GM12872 (cell line): ENCODE measurements around the gene TMEM63A.

ENCODE experiments used
- TF ChIP-seq, protein P1 (sequence below): IDR thresholded peaks from 3 replicates; pipeline ENCODE4 v1.5.1; 2011; ENCODE audit warnings: low read depth, mild to moderate bottlenecking, low read length, moderate library complexity; ENCODE audit not compliant: insufficient read depth

TMEM63A gene

DNA sequence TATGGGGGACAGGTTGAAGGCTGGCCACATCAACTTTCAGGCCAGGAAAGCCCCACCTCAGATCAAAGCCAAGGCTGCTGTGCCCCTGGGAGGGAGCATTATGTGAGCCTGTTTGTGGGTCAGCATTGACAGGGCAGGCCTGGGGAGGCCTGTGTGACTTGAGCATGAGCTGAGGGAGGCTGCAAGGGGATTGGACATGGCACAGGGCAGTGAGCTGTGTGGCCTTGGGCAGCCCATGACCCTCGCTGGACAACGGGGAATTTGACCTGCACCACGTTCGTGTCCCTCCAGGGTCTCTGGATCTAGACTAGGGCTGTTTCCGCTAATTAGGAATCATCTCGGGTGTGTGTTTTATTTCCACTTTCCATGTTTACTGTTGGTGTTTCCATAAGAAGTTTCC lies 24.3 kb upstream of the TMEM63A start:
- TF ChIP-seq, protein P1, sequence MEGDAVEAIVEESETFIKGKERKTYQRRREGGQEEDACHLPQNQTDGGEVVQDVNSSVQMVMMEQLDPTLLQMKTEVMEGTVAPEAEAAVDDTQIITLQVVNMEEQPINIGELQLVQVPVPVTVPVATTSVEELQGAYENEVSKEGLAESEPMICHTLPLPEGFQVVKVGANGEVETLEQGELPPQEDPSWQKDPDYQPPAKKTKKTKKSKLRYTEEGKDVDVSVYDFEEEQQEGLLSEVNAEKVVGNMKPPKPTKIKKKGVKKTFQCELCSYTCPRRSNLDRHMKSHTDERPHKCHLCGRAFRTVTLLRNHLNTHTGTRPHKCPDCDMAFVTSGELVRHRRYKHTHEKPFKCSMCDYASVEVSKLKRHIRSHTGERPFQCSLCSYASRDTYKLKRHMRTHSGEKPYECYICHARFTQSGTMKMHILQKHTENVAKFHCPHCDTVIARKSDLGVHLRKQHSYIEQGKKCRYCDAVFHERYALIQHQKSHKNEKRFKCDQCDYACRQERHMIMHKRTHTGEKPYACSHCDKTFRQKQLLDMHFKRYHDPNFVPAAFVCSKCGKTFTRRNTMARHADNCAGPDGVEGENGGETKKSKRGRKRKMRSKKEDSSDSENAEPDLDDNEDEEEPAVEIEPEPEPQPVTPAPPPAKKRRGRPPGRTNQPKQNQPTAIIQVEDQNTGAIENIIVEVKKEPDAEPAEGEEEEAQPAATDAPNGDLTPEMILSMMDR, result no peak

DNA sequence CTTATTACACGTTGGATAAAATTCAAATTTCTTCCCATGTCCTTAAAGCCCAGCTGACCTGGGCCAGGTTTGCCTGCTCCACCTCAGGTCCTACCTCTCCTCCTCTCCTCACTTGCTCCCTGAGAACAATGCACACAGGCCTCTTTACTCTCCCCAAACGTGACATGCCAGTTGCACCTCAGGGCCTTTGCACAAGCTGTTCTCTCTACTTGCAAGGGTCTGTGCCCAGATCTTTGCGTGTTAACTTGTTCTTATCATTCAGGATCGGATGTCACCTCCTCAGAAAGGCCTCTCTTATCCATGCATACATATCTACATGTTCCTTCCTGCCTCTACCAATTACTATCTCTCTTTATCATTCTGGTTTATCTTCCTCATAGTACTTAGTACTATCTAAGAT lies 21.4 kb upstream of the TMEM63A start:
- TF ChIP-seq, protein P1, result no peak

DNA sequence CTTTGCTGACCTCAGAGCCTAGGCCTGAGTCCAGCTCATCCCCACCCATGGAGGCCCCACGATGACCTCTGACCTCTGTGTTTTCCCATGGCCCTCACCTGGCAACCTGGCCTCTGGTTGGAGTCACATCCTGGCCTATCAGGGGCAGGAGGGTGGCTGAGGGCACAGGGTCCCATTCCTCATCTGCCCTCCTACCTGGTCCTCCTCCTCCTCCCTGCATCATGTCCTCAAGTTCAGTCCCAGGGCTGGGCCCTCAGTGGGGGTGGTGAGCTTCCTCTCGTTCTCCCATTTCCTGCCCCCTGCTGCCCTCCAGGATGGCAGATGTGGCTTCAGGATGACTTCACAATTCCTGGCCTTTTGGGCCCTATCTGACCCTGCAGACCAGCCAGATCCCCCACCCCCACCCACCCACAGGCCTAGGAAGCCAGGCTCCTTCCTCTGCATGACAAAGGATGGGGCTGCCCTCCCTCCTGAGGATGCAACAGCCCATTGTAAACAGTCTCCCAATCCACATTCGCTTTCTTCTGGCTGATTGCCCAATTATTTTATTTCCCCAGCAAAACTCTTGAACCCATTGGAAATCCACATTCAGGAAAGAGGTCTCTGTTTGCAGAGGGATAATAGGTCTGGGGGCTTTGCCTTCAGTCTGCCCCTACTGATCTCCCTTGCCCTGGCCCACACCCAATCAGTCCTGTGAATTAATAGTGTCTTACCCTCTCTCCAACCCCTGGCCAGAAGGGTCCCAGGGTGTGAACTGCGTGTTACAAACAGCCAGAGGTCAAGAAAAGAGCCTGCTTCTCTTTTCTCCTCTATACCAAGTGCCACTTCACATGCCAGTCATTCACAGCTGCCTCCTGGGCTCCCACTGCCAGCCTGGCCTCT lies 17.1 kb upstream of the TMEM63A start:
- TF ChIP-seq, protein P1, result no peak

DNA sequence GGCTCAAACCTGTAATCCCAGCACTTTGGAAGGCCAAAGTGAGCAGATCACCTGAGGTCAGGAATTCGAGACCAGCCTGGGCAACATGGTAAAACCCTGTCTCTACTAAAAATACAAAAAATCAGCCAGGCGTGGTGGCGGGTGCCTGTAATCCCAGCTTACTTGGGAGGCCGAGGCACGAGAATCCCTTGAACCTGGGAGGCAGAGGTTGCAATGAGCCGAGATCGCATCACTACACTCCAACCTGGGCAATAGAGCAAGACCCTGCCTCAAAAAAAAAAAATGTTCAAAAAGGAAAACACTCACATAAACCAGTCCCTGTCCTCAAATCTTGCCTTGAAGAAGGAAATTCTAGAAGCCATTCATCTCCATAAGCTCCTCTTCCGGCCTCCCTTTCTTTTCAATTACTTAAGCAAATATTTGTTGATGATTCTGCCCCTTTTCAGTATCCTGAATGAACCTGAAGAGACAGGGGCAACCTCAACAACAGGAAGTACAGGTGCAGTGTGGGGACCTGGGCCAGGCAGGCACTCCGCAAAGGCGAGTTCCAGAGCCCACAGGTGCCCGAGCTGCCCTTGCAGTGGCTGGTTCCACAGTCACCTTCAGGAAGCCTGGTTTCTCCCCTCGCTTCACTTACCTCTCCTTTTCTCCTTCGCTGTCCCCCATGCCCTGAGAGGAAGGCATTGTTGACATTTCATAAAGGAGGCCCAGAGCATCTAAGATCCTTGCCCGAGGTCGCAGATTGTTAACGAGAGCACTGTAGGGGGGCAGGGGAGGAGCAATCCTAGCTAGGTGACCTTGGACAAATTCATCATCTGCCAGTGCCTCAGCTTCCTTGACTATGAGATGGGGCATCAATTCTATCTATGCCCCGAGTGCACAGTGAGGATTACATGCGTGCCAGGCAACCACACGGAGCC lies 15.7 kb upstream of the TMEM63A start:
- TF ChIP-seq, protein P1, result no peak

DNA sequence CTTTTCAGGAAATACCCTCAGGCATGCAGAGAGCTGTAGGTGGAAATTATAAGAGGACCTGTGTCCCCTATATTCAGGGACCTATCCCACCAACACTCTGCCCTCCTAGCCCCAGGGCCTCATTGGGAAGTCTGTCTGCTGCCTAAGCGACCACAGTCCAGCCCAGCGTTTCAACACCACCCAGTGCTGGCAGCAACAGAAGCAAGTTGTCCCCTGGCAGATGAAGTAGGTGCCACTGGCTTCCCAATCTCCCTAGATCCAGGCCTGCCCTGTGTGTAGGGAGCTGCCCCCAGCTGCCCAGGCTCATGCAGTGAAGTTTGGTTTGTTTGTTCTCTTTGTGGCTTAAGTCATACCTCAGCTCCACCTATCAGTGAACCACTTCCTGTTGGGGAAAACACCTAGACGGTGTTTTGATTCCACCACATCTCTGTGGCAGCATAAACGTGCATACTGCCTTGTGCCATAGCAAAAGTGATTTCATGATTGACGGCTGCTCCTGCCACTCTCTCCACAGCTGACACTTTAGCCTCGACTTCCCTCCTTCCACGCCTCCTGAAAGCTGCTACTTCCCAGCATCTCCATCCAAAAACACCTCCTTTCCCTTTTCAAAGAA lies 14.9 kb upstream of the TMEM63A start:
- TF ChIP-seq, protein P1, result no peak

DNA sequence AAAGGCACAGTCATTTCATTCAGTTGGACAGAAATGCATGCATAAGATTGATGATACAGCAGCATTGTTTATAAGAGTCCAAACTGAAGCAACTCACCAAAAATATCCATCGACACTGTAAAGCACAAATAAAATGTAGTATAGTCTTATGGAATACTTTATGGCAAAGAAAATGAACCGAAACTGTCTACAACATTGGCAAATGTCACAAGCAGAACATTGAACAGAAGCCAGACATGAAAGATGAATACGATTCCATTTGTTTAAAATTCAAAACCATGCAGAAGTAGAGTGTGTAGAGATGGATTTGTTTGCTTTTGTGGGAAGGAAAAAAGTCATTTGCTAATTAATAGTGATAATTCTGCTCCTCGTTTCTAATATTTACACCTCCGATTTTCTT lies 14.3 kb upstream of the TMEM63A start:
- TF ChIP-seq, protein P1, result no peak

DNA sequence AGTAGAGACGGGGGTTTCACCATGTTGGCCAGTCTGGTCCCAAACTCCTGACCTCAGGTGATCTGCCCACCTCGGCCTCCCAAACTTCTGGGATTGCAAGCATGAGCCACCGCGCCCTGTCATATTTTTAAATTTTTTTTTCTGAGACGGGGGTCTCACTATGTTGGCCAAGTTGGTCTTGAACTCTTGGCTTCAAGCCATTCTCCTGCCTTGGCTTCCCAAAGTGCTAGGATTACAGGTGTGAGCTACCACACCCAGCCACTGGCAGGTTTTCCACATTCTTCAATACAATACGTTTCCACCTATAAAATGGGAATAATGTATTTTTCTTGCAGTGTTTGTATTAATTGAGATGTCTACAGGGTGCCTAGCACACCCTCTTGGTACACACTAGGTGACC lies 10.1 kb upstream of the TMEM63A start:
- TF ChIP-seq, protein P1, result no peak
